GM18909 (cell line): Measurements from ENCODE around the gene ANKRD23.
"Not testable (repeated sequence)": the region's sequence is repeated elsewhere in the genome, so short reads cannot be mapped to it uniquely, and the experiment has no call there.

Experiments used
- ATAC-seq: cut with Tn5 transposase; IDR thresholded peaks from one replicate; pipeline ENCODE4 v1.9.1; 2021; ENCODE audit warnings: mild to moderate bottlenecking; ENCODE audit not compliant: unreplicated experiment, poor library complexity

The ANKRD23 gene

GRCh38 chr2:96843538-96844268, at the start of gene ANKRD23:
TSS of gene ANKRD23 (minus strand) at chr2:96844021. CDS start at chr2:96843992, 29 bp downstream.
- ATAC-seq: no peak

DNA sequence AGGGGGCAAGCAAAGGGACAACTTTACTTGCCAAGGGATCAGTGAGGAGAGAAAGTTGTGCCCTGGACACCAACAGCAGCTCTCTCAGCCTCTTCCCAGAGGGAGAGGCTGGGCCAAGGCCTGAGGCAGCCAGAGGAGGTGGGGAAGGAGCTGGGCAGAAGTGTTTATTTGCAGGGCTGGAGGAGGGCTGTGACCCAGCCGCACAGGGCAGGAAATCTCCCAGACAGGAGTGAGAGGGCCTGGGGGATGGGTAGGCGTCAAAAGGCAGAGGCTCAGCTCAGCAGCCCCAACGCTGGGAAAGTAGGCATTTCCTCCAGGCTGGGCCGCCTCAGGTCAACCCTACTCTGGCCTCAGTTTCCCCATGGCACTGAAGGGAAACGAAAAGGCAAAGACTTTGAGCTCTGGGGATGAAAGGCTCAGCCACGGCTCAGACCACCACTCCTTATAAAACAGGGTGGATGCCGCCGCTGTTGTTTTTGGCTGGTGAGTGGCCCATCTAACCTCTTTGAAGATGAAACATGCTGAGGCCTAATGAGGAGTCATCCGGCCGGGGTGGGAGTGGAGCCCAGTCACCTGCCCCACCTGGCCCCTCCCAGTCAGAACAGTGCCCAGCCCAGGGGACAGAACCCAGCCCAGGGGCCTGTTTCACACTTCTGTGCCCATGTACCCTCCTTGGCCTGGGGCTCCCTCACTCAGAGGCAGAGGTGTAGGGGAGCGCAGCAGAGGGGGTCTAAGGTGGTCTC, 47.9 kb upstream of the ANKRD23 start:
- no peak for ATAC-seq

DNA sequence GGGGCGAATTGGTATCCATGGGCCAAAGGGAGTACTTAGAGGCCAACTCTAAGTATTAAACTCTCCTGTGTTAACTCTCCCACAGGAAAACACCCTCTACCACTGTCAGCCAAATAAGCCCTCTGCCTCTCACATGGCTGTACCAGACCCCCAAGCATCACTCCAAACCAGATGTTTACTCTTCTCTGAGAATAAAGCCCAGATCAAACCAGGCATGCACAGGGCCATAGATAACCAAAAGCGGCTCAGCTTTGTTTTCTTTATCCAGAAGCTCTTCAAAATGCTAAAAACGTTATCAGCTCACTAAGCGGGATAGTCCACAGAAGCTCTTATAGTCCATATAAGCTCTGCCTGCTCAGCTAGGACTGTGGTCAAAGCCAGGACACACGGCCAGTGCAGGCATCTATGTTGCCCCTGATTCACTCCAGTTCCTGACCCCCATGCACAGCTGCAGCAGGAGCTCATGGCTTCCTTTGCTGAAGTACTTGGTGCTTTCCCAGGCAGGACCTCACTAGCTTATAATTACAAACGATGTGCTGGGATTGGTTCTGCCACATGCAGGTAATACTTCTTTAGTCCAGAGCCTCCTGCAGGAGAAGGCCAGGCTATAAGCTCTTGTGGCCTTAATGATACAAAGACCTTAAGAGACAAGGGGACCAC, 47.0 kb upstream of the ANKRD23 start:
- ATAC-seq: no peak

- no peak for ATAC-seq
These were observed 46.4 kb upstream of the ANKRD23 start for GRCh38 chr2:96890252-96890651.

DNA sequence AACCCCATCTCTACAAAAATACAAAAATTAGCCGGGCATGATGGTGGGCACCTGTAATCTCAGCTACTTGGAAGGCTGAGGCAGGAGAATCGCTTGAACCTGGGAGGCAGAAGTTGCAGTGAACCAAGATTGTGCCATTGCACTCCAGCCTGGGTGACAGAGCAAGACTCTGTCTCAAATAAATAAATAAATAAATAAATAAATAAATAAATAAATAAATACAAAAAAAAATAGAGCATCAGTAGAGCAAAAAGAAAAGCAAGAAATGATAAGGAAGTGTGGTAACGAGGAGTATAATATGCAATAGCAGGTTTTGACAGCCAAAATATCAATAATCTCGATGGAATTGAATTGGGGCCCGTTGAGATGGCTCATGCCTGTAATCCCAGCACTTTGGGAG, 45.7 kb upstream of the ANKRD23 start:
- ATAC-seq: not testable (repeated sequence)

DNA sequence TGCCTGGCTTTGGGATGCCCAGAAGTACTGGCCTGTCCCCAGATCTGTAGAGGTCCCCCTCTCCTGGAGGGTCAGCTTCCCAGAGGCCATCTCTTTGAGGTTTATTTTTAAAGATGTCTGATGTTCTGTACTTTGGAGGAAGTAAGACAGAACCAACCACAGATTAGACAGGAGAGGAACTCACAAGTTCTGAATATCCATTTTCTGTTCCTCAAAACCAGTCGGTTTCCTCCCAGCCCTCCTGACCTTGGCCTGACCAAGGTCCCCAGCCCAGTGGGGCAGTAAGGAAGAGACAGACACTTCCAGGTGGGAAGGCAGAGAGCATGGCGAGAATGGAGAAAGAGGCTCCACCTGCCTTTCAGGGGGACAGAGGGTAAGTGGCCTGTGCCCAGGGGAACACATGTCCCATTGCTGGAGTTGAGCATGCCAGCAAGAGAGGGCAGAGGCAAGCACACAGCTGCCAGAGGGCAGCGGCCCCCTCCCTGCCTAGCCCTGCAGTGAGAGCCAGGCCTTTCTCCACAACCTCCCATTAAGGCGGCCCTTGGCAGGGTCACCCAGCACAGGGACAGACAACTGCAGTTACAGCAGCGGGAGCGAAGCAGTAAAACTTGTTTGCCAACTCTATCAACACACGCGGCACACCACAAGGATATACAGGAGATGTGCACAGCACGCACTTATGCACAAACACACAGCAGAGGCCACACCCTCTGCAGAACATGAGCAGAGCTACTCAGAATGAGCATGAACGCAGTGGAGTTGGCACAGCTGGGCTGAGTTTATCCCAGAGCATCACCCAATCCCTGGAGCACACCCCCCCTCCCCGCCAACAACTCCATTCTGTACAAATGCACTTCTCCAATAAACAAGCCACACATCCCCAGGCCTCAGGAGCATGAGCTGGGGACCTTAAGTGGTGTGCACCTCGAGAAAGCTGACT, 44.5 kb upstream of the ANKRD23 start:
- ATAC-seq: no peak

GRCh38 chr2:96887493-96888012, 43.7 kb upstream of the ANKRD23 start:
- no peak for ATAC-seq

DNA sequence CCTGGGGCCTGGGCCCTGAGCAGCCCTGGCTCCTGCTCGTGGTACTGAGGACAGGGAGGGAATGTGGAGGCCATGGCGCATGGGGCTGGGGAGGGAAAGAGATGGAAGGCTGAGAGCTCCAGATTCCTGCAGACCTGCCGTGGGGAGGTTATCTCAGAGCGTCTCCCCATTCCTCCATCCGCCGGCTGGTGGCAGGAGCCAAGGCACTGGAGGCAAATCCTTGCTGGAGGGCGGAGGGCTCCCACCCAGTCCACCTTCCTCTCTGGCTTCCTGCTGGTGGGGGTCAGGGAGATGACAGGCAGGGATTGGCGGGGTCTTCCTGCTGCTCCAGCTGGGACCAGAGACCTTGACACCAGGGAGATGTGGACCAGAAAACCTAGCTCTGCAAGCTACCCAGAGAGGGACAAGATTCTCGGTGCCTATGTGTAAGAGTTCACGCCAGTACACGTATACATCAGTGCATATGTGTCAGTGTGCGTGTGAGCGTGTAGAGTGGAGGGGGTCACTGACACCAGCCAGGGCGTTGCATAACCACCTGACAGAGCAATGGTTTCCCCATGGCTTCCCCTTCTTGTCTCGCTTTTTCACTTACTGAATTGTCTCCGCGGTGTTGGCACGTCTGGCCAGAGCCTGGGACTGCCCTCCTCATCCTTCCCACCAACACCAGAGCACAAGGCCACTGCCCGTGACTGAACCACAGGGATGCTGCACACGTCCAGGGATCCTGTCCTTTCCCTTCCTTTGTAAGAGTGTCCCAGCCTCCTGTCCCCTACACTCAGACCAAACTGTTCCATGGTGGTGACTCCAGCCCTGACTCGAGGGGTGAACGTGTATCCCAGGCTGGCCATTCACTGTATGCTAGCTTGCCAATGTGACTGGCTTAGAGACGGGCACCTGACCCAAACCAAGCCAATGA, 41.9 kb upstream of the ANKRD23 start:
- ATAC-seq: no peak

DNA sequence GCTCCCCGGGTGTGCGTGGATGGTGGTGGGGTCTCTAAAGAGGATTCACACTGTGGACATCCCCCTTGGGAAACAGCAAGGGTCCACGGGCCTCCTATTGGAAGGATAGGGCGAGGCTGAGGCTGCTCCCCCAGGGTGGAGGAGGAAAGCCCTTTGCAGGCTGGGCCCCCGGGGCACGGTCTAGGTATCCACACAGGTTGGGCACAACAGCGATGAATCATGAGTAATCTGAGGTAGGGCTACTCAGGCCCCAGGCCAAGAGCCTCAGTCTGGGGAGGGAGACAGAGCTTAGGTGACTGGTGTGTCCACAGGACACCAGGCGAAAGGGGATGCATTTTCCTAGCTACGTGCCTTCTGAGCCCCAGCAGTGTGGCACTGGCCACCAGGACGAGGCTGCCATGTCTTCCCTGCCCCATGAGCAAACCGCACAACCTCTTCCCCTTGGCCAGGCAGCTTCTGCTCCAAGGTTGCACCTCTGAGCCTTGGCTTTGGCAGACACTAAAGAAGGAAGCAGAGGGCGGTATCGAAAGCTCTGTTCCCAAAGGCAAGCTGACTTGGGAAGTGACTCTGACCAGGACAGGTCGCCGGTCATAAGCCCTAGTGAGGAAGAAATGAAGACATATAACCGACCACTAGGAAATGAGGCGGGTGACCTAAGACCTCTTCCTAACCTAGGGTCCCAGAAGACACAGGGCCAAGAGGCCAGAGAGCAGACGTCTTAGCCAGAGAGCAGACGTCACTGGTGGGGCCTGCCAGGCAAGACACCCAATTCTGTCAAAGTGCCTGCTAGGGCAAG, 40.7 kb upstream of the ANKRD23 start:
- no peak for ATAC-seq

GRCh38 chr2:96883306-96883705, 39.5 kb upstream of the ANKRD23 start:
- no peak for ATAC-seq

- no peak for ATAC-seq
These were observed 39.1 kb upstream of the ANKRD23 start for GRCh38 chr2:96882906-96883305.

DNA sequence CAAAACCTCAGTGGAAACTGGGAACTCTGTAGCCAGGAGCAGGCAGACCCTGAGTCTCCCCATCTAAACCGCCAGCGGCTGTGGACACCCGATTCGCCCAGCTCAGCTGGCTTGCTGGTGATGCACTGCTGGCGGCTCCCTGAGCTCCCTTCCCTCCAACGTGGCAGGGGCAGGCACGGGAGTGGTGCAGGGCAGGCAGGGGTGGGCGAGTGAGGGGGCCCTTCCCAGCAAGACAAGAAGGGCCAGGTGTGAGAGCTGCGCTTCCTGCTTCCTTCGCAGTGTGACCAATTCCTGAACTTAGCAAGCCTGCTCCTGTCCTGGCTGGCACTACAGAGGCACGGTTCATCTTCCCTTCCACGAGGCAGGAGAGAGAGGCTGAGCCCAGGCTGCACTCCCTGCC, 38.4 kb upstream of the ANKRD23 start:
- no peak for ATAC-seq

- ATAC-seq: no peak
These were observed 37.8 kb upstream of the ANKRD23 start for GRCh38 chr2:96881349-96882195.

DNA sequence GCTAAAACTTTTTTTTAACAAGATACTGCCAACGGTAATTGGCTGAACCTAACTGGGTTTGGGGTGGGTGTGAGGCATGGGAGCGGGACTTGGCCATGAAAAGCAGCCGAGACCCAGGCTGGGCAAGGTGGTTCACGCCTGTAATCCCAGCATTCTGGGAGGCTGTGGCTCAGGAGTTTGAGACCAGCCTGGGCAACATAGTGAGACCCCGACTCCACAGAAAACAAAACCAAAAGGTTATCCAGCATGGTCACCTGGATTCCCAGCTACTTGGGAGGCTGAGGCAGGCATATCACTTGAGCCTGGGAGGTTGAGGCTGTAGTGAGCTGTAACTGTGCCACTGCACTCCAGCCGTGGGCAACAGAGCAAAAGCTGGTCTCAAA, 37.1 kb upstream of the ANKRD23 start:
- no peak for ATAC-seq

- no peak for ATAC-seq
These were observed 35.8 kb upstream of the ANKRD23 start for GRCh38 chr2:96879545-96880040.

DNA sequence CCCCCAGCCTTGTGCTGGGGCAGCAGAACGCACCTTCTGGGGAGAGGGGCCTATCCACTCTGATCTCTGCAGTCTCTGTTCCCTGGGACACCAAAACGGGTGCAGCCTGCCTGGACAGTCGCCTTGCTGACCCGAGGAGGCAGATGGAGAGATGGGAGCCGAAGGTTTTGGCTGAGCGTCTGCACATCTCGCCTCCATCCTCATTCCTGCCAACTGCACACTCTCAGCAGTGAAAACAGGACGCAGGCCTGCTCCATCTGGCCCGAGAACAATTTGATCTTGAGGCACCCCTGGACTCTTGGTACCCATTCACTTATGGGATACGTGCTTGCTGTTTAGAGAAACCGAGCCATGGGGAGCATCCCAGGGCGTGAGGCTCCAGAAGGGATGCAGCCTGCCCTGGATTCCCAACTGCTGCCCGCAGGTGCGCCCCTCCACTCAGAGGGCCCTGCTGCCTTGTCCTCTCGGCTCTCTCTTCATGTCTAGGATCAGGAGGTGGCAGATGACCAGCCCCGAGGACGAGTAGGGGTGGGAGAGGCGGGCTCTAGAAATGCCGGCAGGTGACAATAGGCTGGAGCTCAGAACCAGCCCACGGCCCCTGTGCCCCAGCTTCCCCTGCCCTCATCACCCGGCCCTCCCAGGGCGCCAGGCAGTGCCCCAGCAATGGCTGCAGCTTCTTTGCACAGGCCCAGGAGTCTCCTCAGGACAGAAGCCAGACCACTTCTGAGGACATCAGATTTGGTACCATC, 35.1 kb upstream of the ANKRD23 start:
- no peak for ATAC-seq
